GM21529 (cell line): Measurements from ENCODE around the gene ZBTB46.
A peak's percentile ranks its signal among the peaks of the same experiment; 100 is the strongest.
"Not testable (repeated sequence)": the region's sequence is repeated elsewhere in the genome, so short reads cannot be mapped to it uniquely, and the experiment has no call there.

Experiments used
- ATAC-seq: cut with Tn5 transposase; IDR thresholded peaks from one replicate; pipeline ENCODE4 v1.9.1; 2021; ENCODE audit not compliant: unreplicated experiment

ZBTB46 gene

GRCh38 chr20:63858393-63859165 is 27.5 kb upstream of the ZBTB46 start:
- ATAC-seq, result no peak

DNA sequence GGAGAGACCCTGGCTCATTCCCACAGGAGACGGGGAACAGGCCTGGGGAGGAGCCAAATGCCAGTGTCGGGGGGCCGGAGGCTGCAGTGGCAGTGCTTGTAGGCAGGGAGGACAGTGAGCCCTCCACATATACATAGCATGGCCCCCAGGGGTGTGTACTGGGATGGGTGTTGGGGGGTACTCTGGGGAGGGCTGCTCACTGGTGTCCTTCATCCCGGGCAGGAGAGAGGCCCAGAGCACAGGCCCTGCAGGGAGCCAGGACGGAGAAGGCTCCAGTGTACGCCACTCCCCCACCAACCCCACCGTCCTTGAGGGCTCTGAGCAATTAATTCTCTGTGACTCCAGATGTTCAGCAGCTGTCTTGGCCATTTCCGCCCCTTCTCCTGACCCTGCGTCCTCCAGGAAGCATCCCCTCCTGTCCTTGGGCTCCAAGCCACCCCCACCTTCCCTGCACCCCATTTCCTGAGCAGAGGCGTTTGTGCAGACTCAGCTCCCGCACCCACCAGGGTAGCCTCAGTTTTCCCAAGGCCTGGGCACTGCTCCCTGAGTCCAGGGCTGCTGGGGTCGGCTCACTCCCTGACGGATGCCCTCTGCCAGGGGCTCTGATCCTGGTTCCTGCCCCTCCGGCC is 26.8 kb upstream of the ZBTB46 start:
- no peak for ATAC-seq

DNA sequence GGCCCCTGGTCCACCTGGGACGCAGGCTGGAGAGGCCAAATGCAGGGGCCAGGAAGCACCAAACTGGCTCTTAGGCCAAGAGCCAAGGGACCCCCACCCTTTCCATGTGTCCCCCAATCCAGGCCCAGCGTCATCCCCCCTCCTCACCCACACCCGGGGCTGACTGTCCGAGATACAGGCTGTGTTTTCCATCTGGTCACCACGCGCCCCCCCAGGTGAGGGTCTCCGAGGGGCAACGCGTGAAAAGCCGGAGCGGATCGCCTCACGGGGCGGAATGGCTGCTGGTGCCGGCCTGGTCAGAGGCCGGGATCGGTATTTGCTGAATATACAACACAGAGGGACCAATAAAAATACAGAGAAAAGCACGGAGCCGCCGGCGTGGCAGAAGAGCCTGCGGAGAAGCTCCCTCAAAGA is 25.0 kb upstream of the ZBTB46 start:
- ATAC-seq, result no peak

- ATAC-seq, result no peak
Measured at GRCh38 chr20:63855363-63856097, 24.5 kb upstream of the ZBTB46 start.

- no peak for ATAC-seq
Measured at GRCh38 chr20:63854766-63855362, 23.8 kb upstream of the ZBTB46 start.

GRCh38 chr20:63854069-63854765 is 23.2 kb upstream of the ZBTB46 start:
- ATAC-seq, result no peak

DNA sequence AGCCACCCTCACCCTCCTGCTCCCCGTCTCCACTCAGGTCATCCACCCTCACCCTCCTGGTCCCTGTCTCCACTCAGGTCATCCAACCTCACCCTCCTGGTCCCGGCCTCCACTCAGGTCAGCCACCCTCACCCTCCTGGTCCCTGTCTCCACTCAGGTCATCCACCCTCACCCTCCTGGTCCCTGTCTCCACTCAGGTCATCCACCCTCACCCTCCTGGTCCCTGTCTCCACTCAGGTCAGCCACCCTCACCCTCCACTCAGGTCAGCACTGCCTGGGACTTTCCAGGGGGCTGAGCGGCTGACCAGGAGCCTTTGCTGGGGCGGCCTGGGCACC is 22.6 kb upstream of the ZBTB46 start:
- ATAC-seq, result not testable (repeated sequence)

DNA sequence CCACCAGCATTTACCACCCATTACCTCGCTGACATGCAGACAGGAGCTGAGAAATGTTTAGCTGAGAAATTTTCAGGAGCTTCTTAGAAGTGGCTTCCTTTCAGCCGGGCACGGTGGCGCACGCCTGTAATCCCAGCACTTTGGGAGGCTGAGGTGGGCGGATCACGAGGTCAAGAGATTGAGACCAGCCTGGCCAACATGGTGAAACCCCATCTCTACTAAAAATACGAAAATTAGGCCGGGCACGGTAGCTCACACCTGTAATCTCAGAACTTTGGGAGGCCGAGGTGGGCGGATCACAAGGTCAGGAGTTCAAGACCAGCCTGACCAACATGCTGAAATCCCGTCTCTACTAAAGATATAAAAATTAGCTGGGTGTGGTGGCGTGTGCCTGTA is 20.5 kb upstream of the ZBTB46 start:
- not testable (repeated sequence) for ATAC-seq

GRCh38 chr20:63850689-63851547 is 19.9 kb upstream of the ZBTB46 start:
- peak; percentile 83 for ATAC-seq

GRCh38 chr20:63848003-63848911 is 17.2 kb upstream of the ZBTB46 start:
- no peak for ATAC-seq

- ATAC-seq, result no peak
Measured at GRCh38 chr20:63847237-63848002, 16.4 kb upstream of the ZBTB46 start.

- no peak for ATAC-seq
Measured at GRCh38 chr20:63846888-63847236, 15.8 kb upstream of the ZBTB46 start.

GRCh38 chr20:63846128-63846771 is 15.2 kb upstream of the ZBTB46 start:
- no peak for ATAC-seq

GRCh38 chr20:63844511-63844991 is 13.5 kb upstream of the ZBTB46 start:
- no peak for ATAC-seq

- no peak for ATAC-seq
Measured at GRCh38 chr20:63843778-63844177, 12.7 kb upstream of the ZBTB46 start.

DNA sequence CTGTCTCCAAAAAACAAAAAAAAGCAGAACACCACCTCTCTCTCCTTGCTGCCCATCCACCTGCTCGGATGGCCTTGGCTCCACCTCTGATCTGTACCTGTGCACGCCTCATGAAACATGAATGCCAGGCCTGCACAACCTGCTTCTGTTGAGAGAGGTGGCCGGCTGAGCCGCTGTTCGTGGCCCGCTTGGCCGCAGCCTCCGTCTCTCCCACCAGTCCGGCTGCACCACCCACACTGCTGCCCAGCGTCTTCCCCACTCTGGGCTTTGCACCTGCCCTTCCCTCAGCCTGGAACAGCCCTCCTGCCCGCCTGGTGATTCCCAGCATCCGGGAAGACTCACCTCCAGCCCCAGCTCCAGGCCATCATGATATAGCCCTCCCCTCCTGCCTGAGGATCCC is 12.2 kb upstream of the ZBTB46 start:
- no peak for ATAC-seq

- ATAC-seq, result no peak
Measured at GRCh38 chr20:63842258-63842657, 11.2 kb upstream of the ZBTB46 start.

DNA sequence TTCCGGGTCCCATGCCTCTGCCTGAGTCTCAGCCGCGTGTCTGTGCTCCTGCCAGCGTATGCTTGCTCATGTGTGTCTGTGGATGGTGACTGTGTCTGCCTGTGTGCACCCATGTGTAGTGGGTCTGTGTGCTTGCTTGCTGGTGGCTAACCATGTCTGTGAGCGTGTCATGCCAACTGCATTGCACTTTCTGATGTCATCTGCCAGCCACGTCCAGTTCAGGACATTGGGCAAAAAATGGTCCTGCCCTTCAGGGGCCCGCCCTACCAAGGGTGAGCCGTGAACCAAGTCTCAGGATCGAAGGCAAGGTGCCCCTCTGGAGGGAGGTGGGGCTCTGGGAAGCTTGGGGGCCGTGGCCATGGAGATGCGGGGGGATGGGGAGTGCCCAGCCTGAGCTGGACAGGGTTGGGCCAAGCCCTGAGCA is 9.4 kb upstream of the ZBTB46 start:
- no peak for ATAC-seq
